Ectodermal cell (in vitro differentiated cells): ENCODE results near the gene PRKCD.

Source experiments
- H3K27ac ChIP-seq: 2 replicates; pipeline ENCODE4 v1.7.0; 2013; ENCODE audit warnings: mild to moderate bottlenecking, low read depth, low read length; ENCODE audit not compliant: insufficient read depth, poor library complexity, severe bottlenecking
- H3K27me3 ChIP-seq: 2 replicates; pipeline ENCODE4 v1.7.0; 2013; ENCODE audit warnings: mild to moderate bottlenecking, low read length; ENCODE audit not compliant: insufficient read depth, control insufficient read depth, poor library complexity, severe bottlenecking
- H3K36me3 ChIP-seq: one replicate; pipeline ENCODE4 v1.7.0; 2013; ENCODE audit warnings: low read length; ENCODE audit not compliant: control insufficient read depth, insufficient read depth
- H3K4me1 ChIP-seq: one replicate; pipeline ENCODE4 v1.7.0; 2013; ENCODE audit warnings: low read length; ENCODE audit not compliant: control insufficient read depth, insufficient read depth
- H3K4me3 ChIP-seq: 2 replicates; pipeline ENCODE4 v1.7.0; 2013; ENCODE audit warnings: low read depth, low read length, control low read depth; ENCODE audit not compliant: insufficient read depth
- H3K9me3 ChIP-seq: 2 replicates; pipeline ENCODE4 v1.7.0; 2013; ENCODE audit warnings: mild to moderate bottlenecking, low read length, moderate library complexity; ENCODE audit not compliant: control insufficient read depth
- whole genome bisulfite sequencing, 2 experiments: methylation state at CpG; one replicate each; pipeline ENCODE4 v1.1.7; 2013; ENCODE audit warnings: missing lambda C conversion rate in 2 of 2; 5-methylcytosine and 5-hydroxymethylcytosine counted together

Gene PRKCD

GRCh38 chr3:53181528-53181927 lies 20.5 kb downstream of the PRKCD start:
- no peak overlapping the region for H3K4me3 ChIP-seq
- H3K27me3 ChIP-seq: no peaks in the 10 kb centered on the region
- H3K27ac ChIP-seq: no peak overlapping the region
- WGBS, 2 experiments: 96% methylated on average over 11 of the region's 11 CpGs
- no peaks in the 10 kb centered on the region for H3K36me3 ChIP-seq
- H3K9me3 ChIP-seq: no peaks in the 10 kb centered on the region
- peaks cover 4% of the 10 kb centered on the region for H3K4me1 ChIP-seq

- WGBS, 2 experiments: 80% methylated on average over 20 of the region's 20 CpGs
- Histone ChIP-seq H3K27me3 (no peaks in the 10 kb centered on the region), H3K4me1 (peaks cover 4% of the 10 kb centered on the region), H3K9me3 (no peaks in the 10 kb centered on the region), H3K27ac (no peak overlapping the region), H3K4me3 (no peak overlapping the region), H3K36me3 (no peaks in the 10 kb centered on the region)
Measured at GRCh38 chr3:53182764-53183355, 21.9 kb downstream of the PRKCD start.

GRCh38 chr3:53183514-53183913 lies 22.5 kb downstream of the PRKCD start:
- Histone ChIP-seq H3K27me3 (no peaks in the 10 kb centered on the region), H3K9me3 (no peaks in the 10 kb centered on the region), H3K36me3 (no peaks in the 10 kb centered on the region), H3K4me1 (peaks cover 4% of the 10 kb centered on the region), H3K27ac (no peak overlapping the region), H3K4me3 (no peak overlapping the region)
- WGBS, 2 experiments: 94 to 96% methylated on average over 9 of the region's 9 CpGs

- peaks cover 4% of the 10 kb centered on the region for H3K4me1 ChIP-seq
- no peak overlapping the region for H3K4me3 ChIP-seq
- H3K27me3 ChIP-seq: no peaks in the 10 kb centered on the region
- WGBS, 2 experiments: 92 to 95% methylated on average over 7 of the region's 7 CpGs
- H3K9me3 ChIP-seq: no peaks in the 10 kb centered on the region
- no peak overlapping the region for H3K27ac ChIP-seq
- H3K36me3 ChIP-seq: no peaks in the 10 kb centered on the region
Measured at GRCh38 chr3:53184701-53185100, 23.7 kb downstream of the PRKCD start.

- WGBS, 2 experiments: 92 to 96% methylated on average over 20 of the region's 20 CpGs
- H3K36me3 ChIP-seq: no peaks in the 10 kb centered on the region
- no peaks in the 10 kb centered on the region for H3K27me3 ChIP-seq
- no peak overlapping the region for H3K4me3 ChIP-seq
- H3K4me1 ChIP-seq: peaks cover 4% of the 10 kb centered on the region
- H3K9me3 ChIP-seq: no peaks in the 10 kb centered on the region
- H3K27ac ChIP-seq: no peak overlapping the region
Measured at GRCh38 chr3:53185761-53186465, 24.9 kb downstream of the PRKCD start.

- Histone ChIP-seq H3K27ac (no peak overlapping the region), H3K27me3 (no peaks in the 10 kb centered on the region), H3K4me3 (no peak overlapping the region), H3K9me3 (no peaks in the 10 kb centered on the region), H3K4me1 (peaks cover 4% of the 10 kb centered on the region), H3K36me3 (no peaks in the 10 kb centered on the region)
- 88 to 95% methylated on average over 8 to 9 of the region's 9 CpGs for WGBS, 2 experiments
Measured at GRCh38 chr3:53186726-53187125, 25.7 kb downstream of the PRKCD start.

GRCh38 chr3:53187430-53187829 lies 26.4 kb downstream of the PRKCD start:
- no peak overlapping the region for H3K27ac ChIP-seq
- WGBS, 2 experiments: 91 to 94% methylated on average over 4 of the region's 4 CpGs
- H3K4me3 ChIP-seq: no peak overlapping the region
- no peaks in the 10 kb centered on the region for H3K9me3 ChIP-seq
- peaks cover 4% of the 10 kb centered on the region for H3K4me1 ChIP-seq
- no peaks in the 10 kb centered on the region for H3K36me3 ChIP-seq
- H3K27me3 ChIP-seq: no peaks in the 10 kb centered on the region

- H3K4me3 ChIP-seq: no peak overlapping the region
- WGBS, 2 experiments: 90 to 96% methylated on average over 4 to 5 of the region's 5 CpGs
Measured at GRCh38 chr3:53188136-53188685, 27.2 kb downstream of the PRKCD start.

GRCh38 chr3:53188720-53189119 lies 27.7 kb downstream of the PRKCD start:
- peaks cover 5% of the 10 kb centered on the region for H3K4me1 ChIP-seq
- H3K9me3 ChIP-seq: no peaks in the 10 kb centered on the region
- H3K4me3 ChIP-seq: no peak overlapping the region
- no peaks in the 10 kb centered on the region for H3K27me3 ChIP-seq
- WGBS, 2 experiments: 95% methylated on average over 13 of the region's 13 CpGs
- H3K27ac ChIP-seq: no peak overlapping the region
- no peaks in the 10 kb centered on the region for H3K36me3 ChIP-seq

More at GRCh38 chr3:53188136-53188685, 27.2 kb downstream of the PRKCD start:
- no peak overlapping the region for H3K27ac ChIP-seq
- H3K9me3 ChIP-seq: no peaks in the 10 kb centered on the region
- H3K27me3 ChIP-seq: no peaks in the 10 kb centered on the region
- no peaks in the 10 kb centered on the region for H3K36me3 ChIP-seq
- H3K4me1 ChIP-seq: no peaks in the 10 kb centered on the region

GRCh38 chr3:53189276-53189675 lies 28.3 kb downstream of the PRKCD start:
- no peaks in the 10 kb centered on the region for H3K36me3 ChIP-seq
- no peaks in the 10 kb centered on the region for H3K27me3 ChIP-seq
- 95% methylated on average over 3 of the region's 3 CpGs for WGBS, 2 experiments
- peaks cover 10% of the 10 kb centered on the region for H3K4me1 ChIP-seq
- H3K27ac ChIP-seq: no peak overlapping the region
- H3K9me3 ChIP-seq: no peaks in the 10 kb centered on the region
- no peak overlapping the region for H3K4me3 ChIP-seq
